OCI-LY3 (cell line): ENCODE data around the gene MAST2.

Source experiments
- H2AFZ ChIP-seq: fragments of 200-600, 300-600 bp; shearing (Covaris generic); 2 replicates; pipeline ENCODE4 v1.6.0; 2014; ENCODE audit warnings: antibody characterized with exemption, low read depth, low read length
- H3K27ac ChIP-seq: fragments of 200-600, 300-600 bp; sonication (generic); 2 replicates; pipeline ENCODE4 v1.5.1; 2014; ENCODE audit warnings: mild to moderate bottlenecking, low read length, moderate library complexity, mixed read lengths
- H3K27me3 ChIP-seq: fragments of 200-600, 300-600 bp; sonication (generic); 2 replicates; pipeline ENCODE4 v1.6.1; 2014; ENCODE audit warnings: low read depth, low read length, mixed read lengths
- H3K36me3 ChIP-seq: fragments of 200-600, 300-600 bp; sonication (generic); replicated peaks from 2 replicates; pipeline ENCODE3; 2014; ENCODE audit warnings: low read depth, low read length, mixed read lengths
- H3K4me1 ChIP-seq: fragments of 300-600, 200-600 bp; sonication (generic); 2 replicates; pipeline ENCODE4 v1.6.1; 2014; ENCODE audit warnings: low read length, mixed read lengths
- H3K4me2 ChIP-seq: fragments of 200-600, 300-600 bp; sonication (generic); 2 replicates; pipeline ENCODE4 v1.6.1; 2014; ENCODE audit warnings: low read length, mixed read lengths
- H3K4me3 ChIP-seq: fragments of 300-600, 200-600 bp; sonication (generic); 2 replicates; pipeline ENCODE4 v1.5.1; 2014; ENCODE audit warnings: antibody characterized with exemption, mild to moderate bottlenecking, low read length, moderate library complexity
- H3K79me2 ChIP-seq: fragments of 300-600, 200-600 bp; shearing (Covaris generic); 2 replicates; pipeline ENCODE4 v1.6.1; 2014; ENCODE audit warnings: mild to moderate bottlenecking, low read length, mixed read lengths
- H3K9ac ChIP-seq: fragments of 300-600, 200-600 bp; shearing (Covaris generic); 2 replicates; pipeline ENCODE4 v1.6.0; 2014; ENCODE audit warnings: mild to moderate bottlenecking, low read length, moderate library complexity
- H3K9me3 ChIP-seq: fragments of 200-600, 300-600 bp; shearing (Covaris generic); 2 replicates; pipeline ENCODE4 v1.6.1; 2014; ENCODE audit warnings: low read length, mixed read lengths; ENCODE audit not compliant: insufficient read depth
- H4K20me1 ChIP-seq: fragments of 200-600, 300-600 bp; sonication (generic); 2 replicates; pipeline ENCODE4 v1.6.1; 2016; ENCODE audit warnings: low read length, mixed read lengths; ENCODE audit not compliant: insufficient read depth
- EZH2phosphoT487 ChIP-seq: fragments of 200-600 bp; shearing (Covaris generic); IDR thresholded peaks from 2 replicates; pipeline ENCODE4 v1.6.1; 2018; ENCODE audit warnings: antibody characterized with exemption, mixed run types, low read depth
- TF ChIP-seq, protein P1 (sequence below): fragments of 200-600, 300-600 bp; sonication (generic); IDR thresholded peaks from 2 replicates; pipeline ENCODE4 v1.5.1; 2014; ENCODE audit warnings: antibody characterized with exemption, low read length, low read depth

The MAST2 gene

DNA sequence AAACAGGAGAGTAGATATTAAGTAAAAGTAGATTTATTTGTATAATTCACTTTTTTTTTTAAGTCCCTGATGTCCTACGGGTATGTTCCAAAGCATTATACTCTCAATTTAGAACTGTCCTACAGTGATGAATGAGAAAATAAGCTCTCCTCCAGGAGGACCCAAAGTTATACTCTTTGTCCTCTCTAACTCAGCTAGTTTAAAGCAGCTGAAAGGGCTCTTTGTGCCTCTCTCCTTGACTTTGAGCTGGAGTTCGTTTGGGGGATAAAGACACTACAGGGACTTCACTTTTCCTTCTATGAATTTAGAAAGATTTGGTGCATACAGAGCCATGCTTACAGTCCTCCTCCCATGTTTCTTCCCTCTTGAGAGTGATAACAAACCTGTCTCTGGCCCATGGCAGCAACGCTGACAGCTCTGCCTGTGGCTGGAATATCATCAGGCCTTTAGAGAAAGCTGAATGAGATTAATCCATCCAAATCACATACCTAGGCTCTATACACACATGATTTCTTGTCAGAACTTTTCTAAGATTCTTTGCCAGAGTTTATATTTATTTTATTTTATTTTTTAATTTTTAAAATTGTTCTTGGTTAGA, 194.7 kb downstream of the MAST2 start:
- no peaks in the 10 kb centered on the region for H3K36me3 ChIP-seq

DNA sequence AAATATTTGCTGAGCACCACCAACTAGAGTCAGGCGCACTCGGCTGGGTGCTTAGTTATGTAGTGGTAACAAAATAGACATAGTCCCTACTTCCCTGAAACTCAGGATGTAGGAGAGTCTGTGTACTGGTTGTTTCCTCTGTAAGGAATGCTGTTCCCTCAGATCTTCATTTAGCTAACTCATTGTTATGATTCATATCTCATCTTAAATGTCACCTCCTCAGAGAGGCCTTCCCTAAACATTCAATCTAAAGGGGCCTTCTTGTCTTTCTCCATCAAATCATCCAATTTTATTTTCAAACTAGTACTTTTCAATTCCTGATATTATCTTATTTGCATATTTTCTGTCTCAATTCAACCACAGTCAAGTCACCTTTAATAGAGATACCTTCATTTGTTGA, 196.1 kb downstream of the MAST2 start:
- no peak overlapping the region for H2AFZ ChIP-seq
- no peaks in the 10 kb centered on the region for H4K20me1 ChIP-seq
- H3K79me2 ChIP-seq = no peaks in the 10 kb centered on the region
- H3K9me3 ChIP-seq = no peaks in the 10 kb centered on the region
- no peak overlapping the region for H3K27ac ChIP-seq
- H3K27me3 ChIP-seq = no peaks in the 10 kb centered on the region
- no peaks in the 10 kb centered on the region for H3K4me1 ChIP-seq
- H3K4me3 ChIP-seq = no peak overlapping the region
- no peak overlapping the region for H3K9ac ChIP-seq
- TF ChIP-seq, protein P1, sequence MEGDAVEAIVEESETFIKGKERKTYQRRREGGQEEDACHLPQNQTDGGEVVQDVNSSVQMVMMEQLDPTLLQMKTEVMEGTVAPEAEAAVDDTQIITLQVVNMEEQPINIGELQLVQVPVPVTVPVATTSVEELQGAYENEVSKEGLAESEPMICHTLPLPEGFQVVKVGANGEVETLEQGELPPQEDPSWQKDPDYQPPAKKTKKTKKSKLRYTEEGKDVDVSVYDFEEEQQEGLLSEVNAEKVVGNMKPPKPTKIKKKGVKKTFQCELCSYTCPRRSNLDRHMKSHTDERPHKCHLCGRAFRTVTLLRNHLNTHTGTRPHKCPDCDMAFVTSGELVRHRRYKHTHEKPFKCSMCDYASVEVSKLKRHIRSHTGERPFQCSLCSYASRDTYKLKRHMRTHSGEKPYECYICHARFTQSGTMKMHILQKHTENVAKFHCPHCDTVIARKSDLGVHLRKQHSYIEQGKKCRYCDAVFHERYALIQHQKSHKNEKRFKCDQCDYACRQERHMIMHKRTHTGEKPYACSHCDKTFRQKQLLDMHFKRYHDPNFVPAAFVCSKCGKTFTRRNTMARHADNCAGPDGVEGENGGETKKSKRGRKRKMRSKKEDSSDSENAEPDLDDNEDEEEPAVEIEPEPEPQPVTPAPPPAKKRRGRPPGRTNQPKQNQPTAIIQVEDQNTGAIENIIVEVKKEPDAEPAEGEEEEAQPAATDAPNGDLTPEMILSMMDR = no peak
- TF ChIP-seq EZH2phosphoT487 = no peak
- H3K36me3 ChIP-seq = no peaks in the 10 kb centered on the region
- no peak overlapping the region for H3K4me2 ChIP-seq

More for the DNA sequence above, 194.7 kb downstream of the MAST2 start:
- TF ChIP-seq, protein P1 = no peak
- no peak for TF ChIP-seq EZH2phosphoT487
- Histone ChIP-seq H3K9me3 (no peaks in the 10 kb centered on the region), H3K27me3 (no peaks in the 10 kb centered on the region), H3K79me2 (no peaks in the 10 kb centered on the region), H3K4me1 (no peaks in the 10 kb centered on the region), H3K27ac (no peak overlapping the region), H2AFZ (no peak overlapping the region), H4K20me1 (no peaks in the 10 kb centered on the region), H3K4me3 (no peak overlapping the region), H3K4me2 (no peak overlapping the region), H3K9ac (no peak overlapping the region)

DNA sequence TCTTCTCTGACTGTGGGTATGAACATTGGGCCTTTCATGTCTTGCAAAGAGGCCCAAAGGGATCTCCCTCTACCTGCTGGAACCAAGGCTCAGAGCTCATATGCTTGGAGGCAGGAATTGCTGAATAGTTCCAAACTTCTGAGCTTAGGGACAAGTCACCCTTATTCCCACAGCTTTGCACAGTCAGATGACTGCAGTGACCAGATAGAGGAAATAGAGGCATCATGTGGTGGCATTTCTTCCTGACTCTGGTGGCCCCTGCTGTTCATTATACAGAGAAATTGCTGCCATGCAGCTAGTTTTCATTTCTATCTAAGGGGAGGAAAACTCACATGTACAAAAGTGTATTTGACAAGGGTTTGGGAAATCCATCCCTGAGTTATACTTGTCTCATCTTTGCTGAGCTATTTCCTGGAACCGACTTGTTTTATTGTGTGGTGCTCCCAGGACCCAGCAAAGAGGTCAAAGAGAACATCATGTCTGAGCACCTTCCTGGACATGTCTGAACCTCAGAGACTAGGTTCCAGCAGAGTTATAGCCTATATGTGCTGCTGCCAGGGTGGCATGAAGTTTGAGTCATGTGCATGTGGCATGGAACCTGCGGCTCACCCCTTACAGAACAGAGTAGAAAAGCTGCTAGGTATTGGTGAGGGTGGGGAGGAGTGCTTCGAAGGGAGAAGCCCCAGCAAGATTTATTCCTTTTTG, 197.8 kb downstream of the MAST2 start:
- TF ChIP-seq EZH2phosphoT487 = no peak
- TF ChIP-seq, protein P1 = no peak
- Histone ChIP-seq H4K20me1 (no peaks in the 10 kb centered on the region), H3K79me2 (no peaks in the 10 kb centered on the region), H3K9ac (no peak overlapping the region), H3K4me2 (no peak overlapping the region), H3K27me3 (no peaks in the 10 kb centered on the region), H2AFZ (no peak overlapping the region), H3K4me3 (no peak overlapping the region), H3K9me3 (no peaks in the 10 kb centered on the region), H3K4me1 (no peaks in the 10 kb centered on the region), H3K36me3 (no peaks in the 10 kb centered on the region), H3K27ac (no peak overlapping the region)

DNA sequence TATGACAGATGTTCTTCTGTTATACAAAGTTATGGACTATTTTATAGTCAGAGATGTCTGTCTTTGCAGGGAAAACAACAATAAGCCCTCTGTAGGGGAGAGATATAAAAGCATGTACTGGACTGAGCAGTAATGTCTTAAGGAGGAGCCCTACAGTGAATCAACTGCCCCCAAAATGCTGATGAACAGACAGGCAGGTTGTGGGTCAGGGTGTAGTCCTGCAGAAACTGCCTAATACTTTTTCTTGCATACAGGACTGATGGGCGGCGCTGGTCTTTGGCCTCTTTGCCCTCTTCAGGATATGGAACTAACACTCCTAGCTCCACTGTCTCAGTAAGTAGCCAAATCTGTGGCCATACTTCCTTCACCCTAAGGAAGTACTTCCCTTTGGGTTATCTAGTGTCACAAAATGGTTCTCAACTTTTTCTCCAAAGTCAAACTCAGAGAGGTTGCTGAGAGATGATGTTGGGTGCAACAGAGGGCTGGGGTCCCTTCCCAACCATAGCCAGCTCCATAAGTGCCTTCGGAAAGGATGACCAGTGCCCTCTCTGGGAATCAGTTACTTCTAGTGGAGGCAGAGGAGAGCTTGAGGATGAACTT, 199.2 kb downstream of the MAST2 start:
- Histone ChIP-seq H3K27ac (no peak overlapping the region), H3K4me3 (no peak overlapping the region), H3K79me2 (no peaks in the 10 kb centered on the region), H4K20me1 (no peaks in the 10 kb centered on the region), H3K4me2 (no peak overlapping the region), H2AFZ (no peak overlapping the region), H3K9ac (no peak overlapping the region), H3K36me3 (no peaks in the 10 kb centered on the region), H3K27me3 (no peaks in the 10 kb centered on the region), H3K4me1 (no peaks in the 10 kb centered on the region), H3K9me3 (no peaks in the 10 kb centered on the region)
- no peak for TF ChIP-seq EZH2phosphoT487
- TF ChIP-seq, protein P1 = no peak
